ENCODE measurements around the gene KDM4C.

KDM4C gene

GRCh38 chr9:7093040-7093439 lies 335.3 kb downstream of the KDM4C start:
- Histone ChIP-seq H3K36me3 (ENCODE audit: control insufficient read depth in 2 of 2, insufficient read depth in 2 of 2, low read length in 2 of 2) (no peaks in the 10 kb centered on the region), H3K4me1 (ENCODE audit: control insufficient read depth, insufficient read depth, low read length) (no peaks in the 10 kb centered on the region), H3K9ac (ENCODE audit: low read length in 2 of 2) (no peak overlapping the region), H3K4me3 (ENCODE audit: low read length in 2 of 2) (no peak overlapping the region), H3K27me3 (ENCODE audit: control insufficient read depth in 1 of 2, insufficient read depth in 2 of 2, low read length in 2 of 2) (no peaks in the 10 kb centered on the region), H3K27ac (ENCODE audit: low read length) (no peak overlapping the region), H3K9me3 (ENCODE audit: control insufficient read depth in 2 of 2, low read length in 2 of 2) (no peaks in the 10 kb centered on the region)

GRCh38 chr9:7094052-7094451 lies 336.3 kb downstream of the KDM4C start:
- H3K27me3 ChIP-seq (ENCODE audit: control insufficient read depth in 1 of 2, insufficient read depth in 2 of 2, low read length in 2 of 2) = no peaks in the 10 kb centered on the region
- H3K4me1 ChIP-seq (ENCODE audit: control insufficient read depth, insufficient read depth, low read length) = no peaks in the 10 kb centered on the region
- no peak overlapping the region for H3K9ac ChIP-seq (ENCODE audit: low read length in 2 of 2)
- H3K27ac ChIP-seq (ENCODE audit: low read length) = no peak overlapping the region
- H3K4me3 ChIP-seq (ENCODE audit: low read length in 2 of 2) = no peak overlapping the region
- H3K9me3 ChIP-seq (ENCODE audit: control insufficient read depth in 2 of 2, low read length in 2 of 2) = no peaks in the 10 kb centered on the region
- no peaks in the 10 kb centered on the region for H3K36me3 ChIP-seq (ENCODE audit: control insufficient read depth in 2 of 2, insufficient read depth in 2 of 2, low read length in 2 of 2)

GRCh38 chr9:7094576-7094975 lies 336.8 kb downstream of the KDM4C start:
- Histone ChIP-seq H3K9ac (ENCODE audit: low read length in 2 of 2) (no peak overlapping the region), H3K9me3 (ENCODE audit: control insufficient read depth in 2 of 2, low read length in 2 of 2) (no peaks in the 10 kb centered on the region), H3K4me3 (ENCODE audit: low read length in 2 of 2) (no peak overlapping the region), H3K4me1 (ENCODE audit: control insufficient read depth, insufficient read depth, low read length) (no peaks in the 10 kb centered on the region), H3K36me3 (ENCODE audit: control insufficient read depth in 2 of 2, insufficient read depth in 2 of 2, low read length in 2 of 2) (no peaks in the 10 kb centered on the region), H3K27ac (ENCODE audit: low read length) (no peak overlapping the region), H3K27me3 (ENCODE audit: control insufficient read depth in 1 of 2, insufficient read depth in 2 of 2, low read length in 2 of 2) (no peaks in the 10 kb centered on the region)

DNA sequence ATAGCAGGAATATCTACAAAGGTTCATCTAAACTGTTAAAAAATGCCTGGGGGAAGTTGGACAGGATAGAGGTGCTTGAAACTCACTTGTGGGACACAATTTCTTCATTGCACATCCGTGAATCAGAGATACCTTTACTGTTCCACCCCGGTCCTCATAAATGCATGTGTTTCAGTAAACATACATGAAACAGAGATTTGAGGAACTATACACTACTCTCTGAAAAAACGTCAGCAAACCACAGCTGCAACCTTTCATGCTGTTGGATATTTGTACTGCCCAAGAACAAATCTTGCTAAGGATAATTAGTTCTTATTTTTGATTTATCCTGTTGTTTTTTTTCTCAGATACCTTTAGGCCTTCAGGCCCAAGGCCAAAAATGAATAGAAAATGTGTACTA lies 337.3 kb downstream of the KDM4C start:
- Histone ChIP-seq H3K4me3 (ENCODE audit: low read length in 2 of 2) (no peak overlapping the region), H3K9ac (ENCODE audit: low read length in 2 of 2) (no peak overlapping the region), H3K27ac (ENCODE audit: low read length) (no peak overlapping the region), H3K9me3 (ENCODE audit: control insufficient read depth in 2 of 2, low read length in 2 of 2) (no peaks in the 10 kb centered on the region), H3K27me3 (ENCODE audit: control insufficient read depth in 1 of 2, insufficient read depth in 2 of 2, low read length in 2 of 2) (no peaks in the 10 kb centered on the region), H3K36me3 (ENCODE audit: control insufficient read depth in 2 of 2, insufficient read depth in 2 of 2, low read length in 2 of 2) (no peaks in the 10 kb centered on the region), H3K4me1 (ENCODE audit: control insufficient read depth, insufficient read depth, low read length) (no peaks in the 10 kb centered on the region)

DNA sequence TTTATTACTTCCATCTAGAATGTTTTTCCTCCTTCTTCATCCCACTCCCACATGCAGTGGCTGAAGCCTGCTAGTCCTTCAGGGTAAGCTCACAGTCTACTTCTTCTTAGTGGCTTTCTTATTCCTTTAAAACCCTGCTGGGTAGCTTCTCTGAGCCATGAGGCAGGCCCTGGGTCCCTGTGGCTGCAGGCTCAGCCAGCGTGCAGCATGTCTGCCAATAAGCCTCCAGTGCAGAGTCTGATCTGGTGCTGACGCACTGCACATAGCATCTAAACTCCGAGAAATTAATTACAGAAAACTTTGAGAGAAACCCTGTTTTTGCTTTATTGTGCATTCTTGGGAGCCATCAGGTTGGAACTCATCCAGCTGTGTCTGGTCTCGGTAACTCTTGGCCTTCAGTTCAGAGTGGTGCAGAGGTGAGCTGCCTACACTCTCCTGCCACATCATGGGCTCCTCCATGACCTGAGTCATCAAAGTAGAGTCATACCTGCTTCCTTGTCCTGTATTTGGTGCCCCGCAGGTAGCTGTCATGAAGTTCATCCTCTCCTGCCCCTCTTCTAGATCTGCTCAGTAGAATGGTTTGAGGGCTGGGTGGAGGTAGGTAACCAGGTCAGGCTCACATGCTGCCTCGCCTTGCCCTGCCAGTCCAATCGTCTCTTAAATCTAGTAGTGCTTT lies 339.4 kb downstream of the KDM4C start:
- Histone ChIP-seq H3K27ac (ENCODE audit: low read length) (no peak overlapping the region), H3K4me1 (ENCODE audit: control insufficient read depth, insufficient read depth, low read length) (no peaks in the 10 kb centered on the region), H3K4me3 (ENCODE audit: low read length in 2 of 2) (no peak overlapping the region), H3K36me3 (ENCODE audit: control insufficient read depth in 2 of 2, insufficient read depth in 2 of 2, low read length in 2 of 2) (no peaks in the 10 kb centered on the region), H3K9me3 (ENCODE audit: control insufficient read depth in 2 of 2, low read length in 2 of 2) (no peaks in the 10 kb centered on the region), H3K9ac (ENCODE audit: low read length in 2 of 2) (no peak overlapping the region), H3K27me3 (ENCODE audit: control insufficient read depth in 1 of 2, insufficient read depth in 2 of 2, low read length in 2 of 2) (no peaks in the 10 kb centered on the region)

GRCh38 chr9:7097785-7098752 lies 340.3 kb downstream of the KDM4C start:
- Histone ChIP-seq H3K9me3 (ENCODE audit: control insufficient read depth in 2 of 2, low read length in 2 of 2) (no peaks in the 10 kb centered on the region), H3K4me3 (ENCODE audit: low read length in 2 of 2) (no peak overlapping the region), H3K9ac (ENCODE audit: low read length in 2 of 2) (no peak overlapping the region), H3K27me3 (ENCODE audit: control insufficient read depth in 1 of 2, insufficient read depth in 2 of 2, low read length in 2 of 2) (no peaks in the 10 kb centered on the region), H3K4me1 (ENCODE audit: control insufficient read depth, insufficient read depth, low read length) (no peaks in the 10 kb centered on the region), H3K27ac (ENCODE audit: low read length) (no peak overlapping the region), H3K36me3 (ENCODE audit: control insufficient read depth in 2 of 2, insufficient read depth in 2 of 2, low read length in 2 of 2) (no peaks in the 10 kb centered on the region)

DNA sequence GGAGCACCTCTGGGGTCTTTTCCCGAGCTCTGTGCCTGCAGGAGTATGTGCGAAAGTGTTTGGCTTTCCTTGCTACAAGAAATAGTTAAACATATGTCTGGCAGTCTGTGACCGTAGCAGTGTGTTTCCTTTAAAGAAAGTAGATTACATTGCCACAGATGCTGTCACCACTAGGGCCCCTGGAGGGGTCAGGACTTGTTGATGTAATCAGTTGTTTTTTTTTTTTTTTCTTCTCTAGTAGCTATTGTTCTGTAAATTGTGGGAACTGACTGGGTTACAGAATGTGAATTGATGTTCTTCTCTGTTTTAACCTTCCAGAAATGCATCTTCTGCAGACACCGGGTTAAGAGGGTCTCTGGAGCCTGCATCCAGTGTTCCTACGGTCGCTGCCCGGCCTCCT lies 345.6 kb downstream of the KDM4C start:
- peaks cover 14 to 15% of the 10 kb centered on the region in 2 donors for H3K36me3 ChIP-seq (ENCODE audit: control insufficient read depth in 2 of 2, insufficient read depth in 2 of 2, low read length in 2 of 2)
- H3K27ac ChIP-seq (ENCODE audit: low read length) = no peak overlapping the region
- no peaks in the 10 kb centered on the region for H3K4me1 ChIP-seq (ENCODE audit: control insufficient read depth, insufficient read depth, low read length)
- no peak overlapping the region for H3K4me3 ChIP-seq (ENCODE audit: low read length in 2 of 2)
- H3K27me3 ChIP-seq (ENCODE audit: control insufficient read depth in 1 of 2, insufficient read depth in 2 of 2, low read length in 2 of 2) = no peaks in the 10 kb centered on the region
- no peak overlapping the region for H3K9ac ChIP-seq (ENCODE audit: low read length in 2 of 2)
- no peaks in the 10 kb centered on the region for H3K9me3 ChIP-seq (ENCODE audit: control insufficient read depth in 2 of 2, low read length in 2 of 2)

DNA sequence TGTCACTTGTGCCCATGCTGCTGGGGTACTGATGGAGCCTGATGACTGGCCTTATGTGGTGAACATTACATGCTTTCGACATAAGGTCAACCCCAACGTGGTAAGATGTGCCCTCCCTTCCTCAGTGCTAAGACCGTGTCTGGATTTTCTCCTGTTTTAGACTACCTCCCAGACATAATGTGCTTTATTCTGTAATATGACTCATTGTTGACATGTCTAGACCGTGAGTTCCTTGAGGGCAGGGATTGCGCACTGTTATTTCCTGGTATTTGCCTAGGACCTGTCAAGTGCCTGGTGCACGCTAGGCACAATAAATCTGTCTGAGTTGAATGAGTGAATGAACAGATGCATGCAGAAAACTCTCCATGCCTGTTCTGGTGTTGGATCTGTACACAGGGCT lies 346.0 kb downstream of the KDM4C start:
- no peak overlapping the region for H3K27ac ChIP-seq (ENCODE audit: low read length)
- no peaks in the 10 kb centered on the region for H3K9me3 ChIP-seq (ENCODE audit: control insufficient read depth in 2 of 2, low read length in 2 of 2)
- no peaks in the 10 kb centered on the region for H3K4me1 ChIP-seq (ENCODE audit: control insufficient read depth, insufficient read depth, low read length)
- peaks cover 14 to 15% of the 10 kb centered on the region in 2 donors for H3K36me3 ChIP-seq (ENCODE audit: control insufficient read depth in 2 of 2, insufficient read depth in 2 of 2, low read length in 2 of 2)
- H3K27me3 ChIP-seq (ENCODE audit: control insufficient read depth in 1 of 2, insufficient read depth in 2 of 2, low read length in 2 of 2) = no peaks in the 10 kb centered on the region
- H3K9ac ChIP-seq (ENCODE audit: low read length in 2 of 2) = no peak overlapping the region
- H3K4me3 ChIP-seq (ENCODE audit: low read length in 2 of 2) = no peak overlapping the region

DNA sequence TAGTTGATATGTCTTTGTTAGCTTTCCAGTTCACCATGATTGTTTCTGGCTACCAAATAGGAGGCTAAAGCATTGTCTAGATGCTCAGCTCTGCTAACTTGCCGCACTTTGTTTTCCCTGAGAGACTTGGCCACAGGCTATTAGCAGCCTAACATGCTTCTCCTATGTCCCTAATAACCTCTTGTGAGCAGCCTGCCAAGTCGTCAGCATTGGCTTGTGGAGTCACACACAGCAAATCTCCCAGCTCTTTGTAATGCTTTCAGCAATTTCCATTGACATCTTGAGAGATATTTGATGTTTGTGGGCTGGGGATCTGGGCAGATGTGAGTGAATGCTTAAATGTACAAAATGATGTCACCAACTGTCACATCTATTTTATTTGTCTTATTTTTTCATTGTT lies 346.9 kb downstream of the KDM4C start:
- Histone ChIP-seq H3K27ac (ENCODE audit: low read length) (no peak overlapping the region), H3K27me3 (ENCODE audit: control insufficient read depth in 1 of 2, insufficient read depth in 2 of 2, low read length in 2 of 2) (no peaks in the 10 kb centered on the region), H3K9ac (ENCODE audit: low read length in 2 of 2) (no peak overlapping the region), H3K36me3 (ENCODE audit: control insufficient read depth in 2 of 2, insufficient read depth in 2 of 2, low read length in 2 of 2) (peaks cover 14 to 15% of the 10 kb centered on the region in 2 donors), H3K4me1 (ENCODE audit: control insufficient read depth, insufficient read depth, low read length) (no peaks in the 10 kb centered on the region), H3K4me3 (ENCODE audit: low read length in 2 of 2) (no peak overlapping the region), H3K9me3 (ENCODE audit: control insufficient read depth in 2 of 2, low read length in 2 of 2) (no peaks in the 10 kb centered on the region)

DNA sequence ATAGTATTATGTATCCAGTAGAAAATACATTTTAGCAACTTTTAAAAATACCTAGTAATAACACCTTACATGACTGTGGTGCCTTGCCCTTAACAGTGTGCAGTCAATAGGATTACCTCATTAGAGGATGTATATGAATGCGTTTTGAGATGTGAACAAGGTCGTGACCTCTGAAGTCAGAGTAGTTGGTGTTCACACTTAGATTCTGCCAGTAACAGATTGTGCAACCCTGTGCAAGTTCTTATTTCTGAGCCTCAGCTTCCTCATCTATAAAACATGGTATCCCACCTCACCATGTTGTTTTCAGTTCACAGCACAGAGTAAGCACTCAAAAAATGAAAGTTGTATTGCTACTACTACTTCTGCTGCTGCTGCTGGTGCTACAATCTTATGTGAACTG lies 347.3 kb downstream of the KDM4C start:
- no peak overlapping the region for H3K9ac ChIP-seq (ENCODE audit: low read length in 2 of 2)
- no peaks in the 10 kb centered on the region for H3K4me1 ChIP-seq (ENCODE audit: control insufficient read depth, insufficient read depth, low read length)
- H3K27ac ChIP-seq (ENCODE audit: low read length) = no peak overlapping the region
- no peaks in the 10 kb centered on the region for H3K9me3 ChIP-seq (ENCODE audit: control insufficient read depth in 2 of 2, low read length in 2 of 2)
- no peaks in the 10 kb centered on the region for H3K27me3 ChIP-seq (ENCODE audit: control insufficient read depth in 1 of 2, insufficient read depth in 2 of 2, low read length in 2 of 2)
- H3K36me3 ChIP-seq (ENCODE audit: control insufficient read depth in 2 of 2, insufficient read depth in 2 of 2, low read length in 2 of 2) = peaks cover 14 to 15% of the 10 kb centered on the region in 2 donors
- H3K4me3 ChIP-seq (ENCODE audit: low read length in 2 of 2) = no peak overlapping the region

- no peaks in the 10 kb centered on the region for H3K4me1 ChIP-seq (ENCODE audit: control insufficient read depth, insufficient read depth, low read length)
- no peak overlapping the region for H3K4me3 ChIP-seq (ENCODE audit: low read length in 2 of 2)
- H3K27me3 ChIP-seq (ENCODE audit: control insufficient read depth in 1 of 2, insufficient read depth in 2 of 2, low read length in 2 of 2) = no peaks in the 10 kb centered on the region
- H3K36me3 ChIP-seq (ENCODE audit: control insufficient read depth in 2 of 2, insufficient read depth in 2 of 2, low read length in 2 of 2) = peaks cover 10% of the 10 kb centered on the region in 2 donors
- H3K9ac ChIP-seq (ENCODE audit: low read length in 2 of 2) = no peak overlapping the region
- no peak overlapping the region for H3K27ac ChIP-seq (ENCODE audit: low read length)
- no peaks in the 10 kb centered on the region for H3K9me3 ChIP-seq (ENCODE audit: control insufficient read depth in 2 of 2, low read length in 2 of 2)
Measured at GRCh38 chr9:7108936-7109335, 351.2 kb downstream of the KDM4C start.

All from stomach smooth muscle (tissue), 2 donors.